K562 (cell line): ENCODE measurements around the gene SHC1. TPM values are rescaled to one million over a fixed set of nuclear protein-coding genes. Genes with fewer than 3 reads are reported as not detected.

Experiments used
- ATAC-seq: fragments of 200-7000 bp; cut with Tn5 transposase; 3 replicates; pipeline ENCODE4 v1.9.1; 2020; ENCODE audit warnings: moderate library complexity
- BruUV-seq: library from RNA; stranded (reverse); fragments of 400-500 nt; replicated peaks from 2 replicates; lab custom pipeline; 2021; lab: Mats Ljungman, UMichigan
- CTCF ChIA-PET: fragments of 300-600 bp; formaldehyde crosslinking; extraction: SDS; loops from one replicate; lab custom pipeline; 2021; ENCODE audit warnings: low intra/inter-chr PET ratio; lab: Yijun Ruan, JAX
- POLR2A ChIA-PET: fragments of 300-600, 350-650 bp; sonication (Branson Sonifier 250); formaldehyde crosslinking; extraction: SDS; loops from one replicate; lab custom pipeline; 2021; ENCODE audit warnings: antibody characterized with exemption, inconsistent platforms; lab: Yijun Ruan, JAX
- DNase-seq, 4 experiments: peaks; one replicate each; pipeline versions ENCODE4 v3.0.0 to v3.0.0-alpha.2; 2011 to 2018; ENCODE audit warnings: low spot score in 3 of 4, mixed read lengths in 3 of 4; ENCODE audit errors: extremely low read depth in 1 of 4
- FAIRE-seq: peaks from 2 replicates; lab custom pipeline; 2011; peaks lifted over from hg19 to GRCh38; lab: Jason Lieb, UNC
- H2AFZ ChIP-seq: 2 replicates; pipeline ENCODE4 v1.6.0; 2011; ENCODE audit warnings: low read depth, low read length, control low read depth, inconsistent platforms
- H3K27ac ChIP-seq: fragments of 200-600 bp; 3 replicates; pipeline ENCODE4 v1.8.0; 2011; ENCODE audit warnings: low read depth, mild to moderate bottlenecking, control low read depth, inconsistent platforms, low read length, moderate library complexity, mixed read lengths; ENCODE audit errors: extremely low read depth
- H3K27me3 ChIP-seq, 2 experiments: fragments of 300-600 bp in 1 of 2; 2 replicates in 1 of 2; 3 replicates in 1 of 2; pipeline versions ENCODE4 v1.6.0 to v1.8.0; 2011; ENCODE audit warnings: inconsistent platforms in 2 of 2, low read length in 2 of 2, mild to moderate bottlenecking in 1 of 2, mixed read lengths in 1 of 2, moderate library complexity in 1 of 2; ENCODE audit not compliant: control insufficient read depth in 2 of 2, insufficient read depth in 2 of 2
- H3K36me3 ChIP-seq: fragments of 300-600 bp; 3 replicates; pipeline ENCODE4 v1.8.0; 2011; ENCODE audit warnings: mild to moderate bottlenecking, low read length, inconsistent platforms; ENCODE audit not compliant: control insufficient read depth, insufficient read depth
- H3K4me1 ChIP-seq, 2 experiments: fragments of 200-600 bp in 1 of 2; replicated peaks in 1 of 2; 2 replicates in 1 of 2; 3 replicates in 1 of 2; pipeline versions ENCODE4 v1.5.1 to v1.8.0; 2011; ENCODE audit warnings: inconsistent platforms in 2 of 2, low read length in 2 of 2, mild to moderate bottlenecking in 1 of 2, mixed read lengths in 1 of 2, moderate library complexity in 1 of 2; ENCODE audit not compliant: control insufficient read depth in 2 of 2, insufficient read depth in 2 of 2
- H3K4me2 ChIP-seq: 2 replicates; pipeline ENCODE4 v1.6.1; 2011; ENCODE audit warnings: low read length, control low read depth, inconsistent platforms, mixed read lengths; ENCODE audit not compliant: insufficient read depth
- H3K4me3 ChIP-seq: fragments of 200-600 bp; sonication (generic), shearing (Covaris generic); 2 replicates; pipeline ENCODE4 v1.5.1; 2016; ENCODE audit warnings: control low read depth, inconsistent platforms
- H3K79me2 ChIP-seq: fragments of 200-600 bp; 3 replicates; pipeline ENCODE4 v1.8.0; 2011; ENCODE audit warnings: low read length, inconsistent platforms; ENCODE audit not compliant: control insufficient read depth, insufficient read depth
- H3K9ac ChIP-seq, 2 experiments: 2 replicates each; pipeline versions ENCODE4 v1.6.0 to v1.6.1; 2011; ENCODE audit warnings: low read depth in 2 of 2, low read length in 2 of 2, control low read depth in 1 of 2, inconsistent platforms in 1 of 2, mild to moderate bottlenecking in 1 of 2, mixed read lengths in 1 of 2; ENCODE audit not compliant: insufficient read depth in 1 of 2
- H3K9me1 ChIP-seq: one replicate; pipeline ENCODE4 v1.6.0; 2011; ENCODE audit warnings: inconsistent platforms, mild to moderate bottlenecking, low read length, moderate library complexity; ENCODE audit not compliant: control insufficient read depth, insufficient read depth
- H3K9me3 ChIP-seq: replicated peaks from 2 replicates; pipeline ENCODE4 v1.5.1; 2011; ENCODE audit warnings: low read depth, low read length, inconsistent platforms; ENCODE audit not compliant: control insufficient read depth, insufficient read depth
- H4K20me1 ChIP-seq: replicated peaks from 2 replicates; pipeline ENCODE4 v1.6.1; 2011; ENCODE audit warnings: low read length, inconsistent platforms, mixed read lengths; ENCODE audit not compliant: control insufficient read depth, insufficient read depth
- AFF1 ChIP-seq, 2 experiments: fragments of 450-650 bp; IDR thresholded peaks; 2 replicates each; pipeline ENCODE4 v1.6.1; 2018; ENCODE audit warnings: mild to moderate bottlenecking in 2 of 2, low read depth in 1 of 2; ENCODE audit not compliant: partially characterized antibody in 2 of 2
- HNRNPL ChIP-seq: fragments of 200-400 bp; formaldehyde crosslinking; IDR thresholded peaks from 2 replicates; pipeline ENCODE4 v1.6.1; 2017; ENCODE audit warnings: low read depth, mild to moderate bottlenecking, low read length
- MAFG ChIP-seq: fragments of 450-650 bp; conservative IDR thresholded peaks from 2 replicates; pipeline ENCODE4 v1.6.1; 2016; ENCODE audit warnings: missing genetic modification characterization, missing compliant biosample characterization
- POLR2G ChIP-seq: fragments of 200-400 bp; formaldehyde crosslinking; IDR thresholded peaks from 2 replicates; pipeline ENCODE4 v1.6.1; 2017; ENCODE audit warnings: low read depth, mild to moderate bottlenecking, antibody characterized with exemption, low read length, moderate library complexity
- USF2 ChIP-seq: sonication (generic); formaldehyde crosslinking; IDR thresholded peaks from 2 replicates; pipeline ENCODE4 v1.5.0; 2020; ENCODE audit warnings: missing genetic modification reagents
- XRCC4 ChIP-seq: IDR thresholded peaks from one replicate; pipeline ENCODE4 v1.6.1; 2011; ENCODE audit not compliant: insufficient read depth, insufficient read length; ENCODE audit errors: extremely low read depth
- ZNF140 ChIP-seq: fragments of 250-450 bp; sonication (Bioruptor Pico); IDR thresholded peaks from 2 replicates; pipeline ENCODE4 v1.8.0; 2021; ENCODE audit warnings: moderate library complexity, mild to moderate bottlenecking, inconsistent platforms
- WGBS: fragments of 100-300 bp; shearing (Covaris generic); methylation state at CpG from one replicate; pipeline ENCODE4 v1.1.6; 2016; ENCODE audit warnings: low coverage, mixed read lengths; ENCODE audit not compliant: insufficient coverage; ENCODE audit errors: missing lambda C conversion rate; 5-methylcytosine and 5-hydroxymethylcytosine counted together
- in situ Hi-C: fragments of 300-500 bp; cut with MboI; formaldehyde crosslinking; loops from 4 replicates; pipeline ENCODE4 v1.15.0; 2018; ENCODE audit warnings: inconsistent platforms, mixed read lengths
- intact Hi-C: fragments of 100-400 bp; cut with micrococcal nuclease; formaldehyde crosslinking; loops from 2 replicates; pipeline ENCODE4 v1.14.2; 2022
- polyA plus RNA-seq, 8 experiments: library from polyadenylated mRNA; depleted of rRNA in 4 of 8; stranded (reverse) in 5 of 8; unstranded in 3 of 8; fragments of >200 nt; fragmentation: Nextera tagmentation in 2 of 8; fragmentation: Illumina TruSeq in 1 of 8; extraction: Ambion mirVana in 2 of 8; extraction: Trizol in 1 of 8; gene quantifications; 2 replicates each; pipeline versions ENCODE4 v1.2.1 to v1.2.3, GENCODE V29; 2011 to 2014; ENCODE audit warnings: inconsistent platforms in 1 of 8, missing spikeins in 1 of 8
- total RNA-seq, 7 experiments: library from RNA; depleted of rRNA in 6 of 7; stranded (reverse); fragments of >200 nt in 6 of 7; fragmentation: Illumina TruSeq in 2 of 7; extraction: Trizol in 2 of 7; gene quantifications; 2 replicates each; pipeline versions ENCODE4 v1.2.1 to v1.2.3, GENCODE V29; 2011 to 2021; ENCODE audit warnings: low replicate concordance in 1 of 7

Gene SHC1
- total and polyA plus RNA-seq, 9 of the 15 experiments (the other 6 are each of a cell fraction or from before 2014, with no cell fraction given) = 4.1 to 113 (median 51.9) TPM

- no peak for TF ChIP-seq XRCC4
- no peak for TF ChIP-seq ZNF140
- TF ChIP-seq USF2 (CRISPR knock-in tag) = peak; percentile 48
Observed at GRCh38 chr1:155012026-155012546, 41.5 kb upstream of the SHC1 start (continued).

- H3K27me3 ChIP-seq = no peaks in the 10 kb centered on the region
- no peaks in the 10 kb centered on the region; the same call in 1 of the 2 replicates for H4K20me1 ChIP-seq
- ATAC-seq = no peak
- peak overlapping the region in 1 of 2 experiments; percentile 85; a peak in 1 of 4 replicates for H3K9ac ChIP-seq
- intact Hi-C loops = no loop called here
- peak; percentile 80 for TF ChIP-seq HNRNPL
- TF ChIP-seq MAFG (tag) = no peak
- peak; percentile 56; the same call in 1 of the 2 replicates for TF ChIP-seq POLR2G
- no peak for TF ChIP-seq AFF1 (IDR thresholded peaks at IDR 0.05; ENCODE audit: low read depth in 1 of 2, partially characterized antibody in 2 of 2)
- POLR2A ChIA-PET = interaction anchor here (0.7 to 1.3 kb wide), 5 partner anchors 18 to 75 kb away, joined by 3 to 5 read pairs (median 4); partner anchors contain the start of genes ADAM15, LENEP and PMVK
- no peak for DNase-seq
- CTCF ChIA-PET = no interaction called here
- H3K4me3 ChIP-seq = no peak overlapping the region
- H3K27ac ChIP-seq = peak overlapping the region; percentile 51; the same call in 1 of the 3 replicates
- no CpG with 5 or more reads among the region's 6 CpGs for whole genome bisulfite sequencing
- in situ Hi-C loops = no loop called here
- H3K9me1 ChIP-seq = no peaks in the 10 kb centered on the region
- FAIRE-seq = no peak
- H3K4me2 ChIP-seq = peak overlapping the region; percentile 19; the same call in 1 of the 2 replicates
- H3K9me3 ChIP-seq = no peaks in the 10 kb centered on the region
- H3K36me3 ChIP-seq = peaks cover 74% of the 10 kb centered on the region; the same call in 2 of the 3 replicates
- BruUV-seq = no TSS peak
- peaks cover 71% of the 10 kb centered on the region for H3K79me2 ChIP-seq
- H3K4me1 ChIP-seq = peaks cover 73 to 91% of the 10 kb centered on the region in 2 experiments
- no peak overlapping the region for H2AFZ ChIP-seq
Observed at GRCh38 chr1:155011437-155012025, 41.0 kb upstream of the SHC1 start.
